Measurements from ENCODE around the gene HNRNPH1.

GRCh38 chr5:179623906-179624741 lies 653 bp upstream of the HNRNPH1 start:
- TF ChIP-seq EGR1 (IDR thresholded peaks at IDR 0.05; ENCODE audit: borderline replicate concordance, low read depth, low read length) (no peak), POLR2A (IDR thresholded peaks at IDR 0.05; ENCODE audit: control extremely low read depth in 1 of 2, low read depth in 2 of 2, low read length in 2 of 2) (no peak)

Data from H1 (cell line).